Measurements from ENCODE around the gene TAF11L13. TPM values are rescaled to one million over a fixed set of nuclear protein-coding genes. Genes with fewer than 3 reads are reported as not detected.

TAF11L13 gene
- total RNA-seq, 1 experiment from 2014 or later: not detected

DNA sequence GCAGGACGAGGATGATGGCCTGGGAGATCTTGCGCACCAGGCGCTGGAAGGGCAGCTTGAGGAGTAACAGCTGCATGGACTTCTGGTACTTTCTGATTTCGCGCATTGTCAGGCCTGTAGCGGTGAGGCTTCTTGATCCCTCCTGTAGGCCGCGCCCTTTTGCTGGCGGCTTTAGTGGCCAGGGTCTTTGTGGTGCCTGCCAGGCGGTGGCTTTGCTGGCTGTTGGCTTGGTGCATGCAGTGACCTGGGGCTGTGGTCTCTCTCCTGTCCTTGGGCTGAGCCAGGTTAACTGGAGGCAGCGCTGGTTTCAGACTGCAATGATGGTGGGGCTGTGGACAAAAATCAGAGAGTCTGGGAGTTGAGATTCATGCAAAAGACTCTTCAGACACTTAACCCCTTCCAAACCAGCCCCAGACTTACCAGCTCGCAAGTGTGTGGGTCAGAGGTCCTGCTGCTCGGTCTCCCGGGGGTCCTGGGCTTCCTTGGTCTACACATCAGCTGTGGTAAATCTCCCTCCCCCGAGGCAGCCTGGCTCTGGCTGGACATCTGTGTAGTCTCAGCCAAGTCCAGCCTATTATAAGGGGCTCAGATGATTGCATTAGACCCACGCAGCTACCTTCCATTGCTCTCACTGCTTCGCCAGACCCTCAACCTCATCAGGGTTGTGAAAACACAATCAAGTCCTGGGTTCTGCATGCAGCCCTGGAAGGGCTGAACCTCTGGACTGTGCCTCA is 16.8 kb upstream of the TAF11L13 start (continued):
- TF ChIP-seq E2F4 (CRISPR knock-in tag; IDR thresholded peaks at IDR 0.05; ENCODE audit: borderline replicate concordance, low read depth) (no peak), ZNF219 (CRISPR knock-in tag; IDR thresholded peaks at IDR 0.05; ENCODE audit: borderline replicate concordance) (no peak), ZNF263 (CRISPR knock-in tag; IDR thresholded peaks at IDR 0.05; ENCODE audit: low read depth) (no peak)

DNA sequence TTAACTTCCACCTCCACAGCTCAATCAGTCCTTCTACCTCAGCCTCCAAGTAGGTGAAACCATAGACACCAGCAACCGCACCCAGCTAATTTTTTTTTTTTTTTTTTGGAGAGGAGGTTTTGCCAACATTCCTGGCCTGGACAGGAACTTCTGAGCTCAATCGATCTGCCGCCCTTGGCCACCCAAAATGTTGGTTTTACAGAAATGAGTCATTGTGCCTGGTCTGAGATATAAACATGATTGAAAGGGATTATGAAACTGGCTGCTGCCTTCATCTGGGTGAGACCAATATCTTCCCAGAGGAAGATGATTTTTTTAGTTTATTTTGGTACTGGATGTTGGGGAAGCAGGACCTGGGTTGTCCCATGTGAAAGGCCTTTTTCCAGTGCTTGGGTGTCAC is 12.5 kb upstream of the TAF11L13 start:
- Mint-ChIP-seq H3K27ac (no peak overlapping the region), H3K36me3 (no peaks in the 10 kb centered on the region), H3K27me3 (ENCODE audit: low read depth) (no peaks in the 10 kb centered on the region; the same call in 1 of the 2 replicates), H3K4me3 (no peak overlapping the region), H3K9me3 (peaks cover 5% of the 10 kb centered on the region), H3K4me1 (no peaks in the 10 kb centered on the region)
- ChIA-PET CTCF (interaction anchor here (0.6 kb wide), 1 partner anchor 404 kb away, joined by 3 read pairs; no protein-coding TSS in a partner anchor), POLR2A (no interaction called here)
- ATAC-seq (no peak), DNase-seq (ENCODE audit: low spot score) (no peak)
- no peak for TF ChIP-seq ZNF138 (CRISPR knock-in tag; conservative IDR thresholded peaks at IDR 0.05)

GRCh38 chr5:17620627-17621026 is 11.3 kb upstream of the TAF11L13 start:
- Mint-ChIP-seq H3K4me1 (no peaks in the 10 kb centered on the region), H3K9me3 (peaks cover 5% of the 10 kb centered on the region), H3K36me3 (no peaks in the 10 kb centered on the region), H3K27ac (no peak overlapping the region), H3K4me3 (no peak overlapping the region), H3K27me3 (ENCODE audit: low read depth) (no peaks in the 10 kb centered on the region)
- TF ChIP-seq, protein P1, sequence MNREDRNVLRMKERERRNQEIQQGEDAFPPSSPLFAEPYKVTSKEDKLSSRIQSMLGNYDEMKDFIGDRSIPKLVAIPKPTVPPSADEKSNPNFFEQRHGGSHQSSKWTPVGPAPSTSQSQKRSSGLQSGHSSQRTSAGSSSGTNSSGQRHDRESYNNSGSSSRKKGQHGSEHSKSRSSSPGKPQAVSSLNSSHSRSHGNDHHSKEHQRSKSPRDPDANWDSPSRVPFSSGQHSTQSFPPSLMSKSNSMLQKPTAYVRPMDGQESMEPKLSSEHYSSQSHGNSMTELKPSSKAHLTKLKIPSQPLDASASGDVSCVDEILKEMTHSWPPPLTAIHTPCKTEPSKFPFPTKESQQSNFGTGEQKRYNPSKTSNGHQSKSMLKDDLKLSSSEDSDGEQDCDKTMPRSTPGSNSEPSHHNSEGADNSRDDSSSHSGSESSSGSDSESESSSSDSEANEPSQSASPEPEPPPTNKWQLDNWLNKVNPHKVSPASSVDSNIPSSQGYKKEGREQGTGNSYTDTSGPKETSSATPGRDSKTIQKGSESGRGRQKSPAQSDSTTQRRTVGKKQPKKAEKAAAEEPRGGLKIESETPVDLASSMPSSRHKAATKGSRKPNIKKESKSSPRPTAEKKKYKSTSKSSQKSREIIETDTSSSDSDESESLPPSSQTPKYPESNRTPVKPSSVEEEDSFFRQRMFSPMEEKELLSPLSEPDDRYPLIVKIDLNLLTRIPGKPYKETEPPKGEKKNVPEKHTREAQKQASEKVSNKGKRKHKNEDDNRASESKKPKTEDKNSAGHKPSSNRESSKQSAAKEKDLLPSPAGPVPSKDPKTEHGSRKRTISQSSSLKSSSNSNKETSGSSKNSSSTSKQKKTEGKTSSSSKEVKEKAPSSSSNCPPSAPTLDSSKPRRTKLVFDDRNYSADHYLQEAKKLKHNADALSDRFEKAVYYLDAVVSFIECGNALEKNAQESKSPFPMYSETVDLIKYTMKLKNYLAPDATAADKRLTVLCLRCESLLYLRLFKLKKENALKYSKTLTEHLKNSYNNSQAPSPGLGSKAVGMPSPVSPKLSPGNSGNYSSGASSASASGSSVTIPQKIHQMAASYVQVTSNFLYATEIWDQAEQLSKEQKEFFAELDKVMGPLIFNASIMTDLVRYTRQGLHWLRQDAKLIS (CRISPR knock-in tag; IDR thresholded peaks at IDR 0.05; ENCODE audit: borderline replicate concordance): no peak
- TF ChIP-seq, protein P2, sequence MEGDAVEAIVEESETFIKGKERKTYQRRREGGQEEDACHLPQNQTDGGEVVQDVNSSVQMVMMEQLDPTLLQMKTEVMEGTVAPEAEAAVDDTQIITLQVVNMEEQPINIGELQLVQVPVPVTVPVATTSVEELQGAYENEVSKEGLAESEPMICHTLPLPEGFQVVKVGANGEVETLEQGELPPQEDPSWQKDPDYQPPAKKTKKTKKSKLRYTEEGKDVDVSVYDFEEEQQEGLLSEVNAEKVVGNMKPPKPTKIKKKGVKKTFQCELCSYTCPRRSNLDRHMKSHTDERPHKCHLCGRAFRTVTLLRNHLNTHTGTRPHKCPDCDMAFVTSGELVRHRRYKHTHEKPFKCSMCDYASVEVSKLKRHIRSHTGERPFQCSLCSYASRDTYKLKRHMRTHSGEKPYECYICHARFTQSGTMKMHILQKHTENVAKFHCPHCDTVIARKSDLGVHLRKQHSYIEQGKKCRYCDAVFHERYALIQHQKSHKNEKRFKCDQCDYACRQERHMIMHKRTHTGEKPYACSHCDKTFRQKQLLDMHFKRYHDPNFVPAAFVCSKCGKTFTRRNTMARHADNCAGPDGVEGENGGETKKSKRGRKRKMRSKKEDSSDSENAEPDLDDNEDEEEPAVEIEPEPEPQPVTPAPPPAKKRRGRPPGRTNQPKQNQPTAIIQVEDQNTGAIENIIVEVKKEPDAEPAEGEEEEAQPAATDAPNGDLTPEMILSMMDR (IDR thresholded peaks at IDR 0.05): peak; percentile 69
- TF ChIP-seq ZNF423 (CRISPR knock-in tag; IDR thresholded peaks at IDR 0.05): peak; percentile 82
- TF ChIP-seq ZNF121 (CRISPR knock-in tag; IDR thresholded peaks at IDR 0.05): no peak
- no peak for TF ChIP-seq E2F4 (CRISPR knock-in tag; IDR thresholded peaks at IDR 0.05; ENCODE audit: borderline replicate concordance, low read depth)
- no peak for TF ChIP-seq CREM (CRISPR knock-in tag; IDR thresholded peaks at IDR 0.05)
- no peak for TF ChIP-seq ZNF671 (CRISPR knock-in tag; IDR thresholded peaks at IDR 0.05)
- ChIA-PET POLR2A (no interaction called here), CTCF (interaction anchor here (1.0 to 1.6 kb wide), 4 partner anchors 10 to 404 kb away, joined by 3 to 7 read pairs (median 5); partner anchors contain the start of genes BASP1 and TAF11L12)
- DNase-seq (ENCODE audit: low spot score) (peak; percentile 77), ATAC-seq (peak; percentile 96)

DNA sequence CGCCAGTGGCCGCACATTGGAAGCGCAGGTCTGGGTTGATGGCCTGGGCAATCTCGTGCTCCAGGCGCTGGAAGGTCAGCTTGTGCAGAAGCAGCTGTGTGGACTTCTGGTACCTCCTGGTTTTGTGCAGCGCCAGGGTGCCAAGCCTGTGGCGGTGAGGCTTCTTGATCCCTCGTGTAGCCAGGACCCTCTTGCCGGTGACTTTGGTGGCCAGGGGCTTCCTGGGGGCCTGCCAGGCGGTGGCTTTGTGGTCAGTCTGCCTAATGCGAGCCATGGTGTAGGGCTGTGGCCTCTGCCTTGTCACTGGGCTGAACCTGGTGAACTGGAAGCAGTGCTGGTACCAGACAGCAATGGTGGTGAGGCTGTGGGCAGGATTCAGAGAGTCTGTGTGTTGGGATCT is 6.2 kb upstream of the TAF11L13 start:
- H3K4me1 Mint-ChIP-seq: no peaks in the 10 kb centered on the region
- no peaks in the 10 kb centered on the region for H3K27me3 Mint-ChIP-seq (ENCODE audit: low read depth)
- no peak for DNase-seq (ENCODE audit: low spot score)
- no peak for ATAC-seq
- H3K36me3 Mint-ChIP-seq: no peaks in the 10 kb centered on the region
- no peak overlapping the region for H3K4me3 Mint-ChIP-seq
- POLR2A ChIA-PET: no interaction called here
- H3K27ac Mint-ChIP-seq: no peak overlapping the region
- no peaks in the 10 kb centered on the region for H3K9me3 Mint-ChIP-seq
- CTCF ChIA-PET: no interaction called here
- TF ChIP-seq TEAD1 (CRISPR knock-in tag; IDR thresholded peaks at IDR 0.05) (no peak), NR1H2 (CRISPR knock-in tag; IDR thresholded peaks at IDR 0.05) (no peak), OVOL2 (CRISPR knock-in tag; IDR thresholded peaks at IDR 0.05; ENCODE audit: borderline replicate concordance) (no peak), NR2C2 (CRISPR knock-in tag; IDR thresholded peaks at IDR 0.05) (no peak), ATF6 (CRISPR knock-in tag; IDR thresholded peaks at IDR 0.05) (no peak)
- TF ChIP-seq, protein P3, sequence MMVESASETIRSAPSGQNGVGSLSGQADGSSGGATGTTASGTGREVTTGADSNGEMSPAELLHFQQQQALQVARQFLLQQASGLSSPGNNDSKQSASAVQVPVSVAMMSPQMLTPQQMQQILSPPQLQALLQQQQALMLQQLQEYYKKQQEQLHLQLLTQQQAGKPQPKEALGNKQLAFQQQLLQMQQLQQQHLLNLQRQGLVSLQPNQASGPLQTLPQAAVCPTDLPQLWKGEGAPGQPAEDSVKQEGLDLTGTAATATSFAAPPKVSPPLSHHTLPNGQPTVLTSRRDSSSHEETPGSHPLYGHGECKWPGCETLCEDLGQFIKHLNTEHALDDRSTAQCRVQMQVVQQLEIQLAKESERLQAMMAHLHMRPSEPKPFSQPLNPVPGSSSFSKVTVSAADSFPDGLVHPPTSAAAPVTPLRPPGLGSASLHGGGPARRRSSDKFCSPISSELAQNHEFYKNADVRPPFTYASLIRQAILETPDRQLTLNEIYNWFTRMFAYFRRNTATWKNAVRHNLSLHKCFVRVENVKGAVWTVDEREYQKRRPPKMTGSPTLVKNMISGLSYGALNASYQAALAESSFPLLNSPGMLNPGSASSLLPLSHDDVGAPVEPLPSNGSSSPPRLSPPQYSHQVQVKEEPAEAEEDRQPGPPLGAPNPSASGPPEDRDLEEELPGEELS (CRISPR knock-in tag; IDR thresholded peaks at IDR 0.05): no peak
